ENCODE results near the gene HIPK2.

HIPK2 gene

DNA sequence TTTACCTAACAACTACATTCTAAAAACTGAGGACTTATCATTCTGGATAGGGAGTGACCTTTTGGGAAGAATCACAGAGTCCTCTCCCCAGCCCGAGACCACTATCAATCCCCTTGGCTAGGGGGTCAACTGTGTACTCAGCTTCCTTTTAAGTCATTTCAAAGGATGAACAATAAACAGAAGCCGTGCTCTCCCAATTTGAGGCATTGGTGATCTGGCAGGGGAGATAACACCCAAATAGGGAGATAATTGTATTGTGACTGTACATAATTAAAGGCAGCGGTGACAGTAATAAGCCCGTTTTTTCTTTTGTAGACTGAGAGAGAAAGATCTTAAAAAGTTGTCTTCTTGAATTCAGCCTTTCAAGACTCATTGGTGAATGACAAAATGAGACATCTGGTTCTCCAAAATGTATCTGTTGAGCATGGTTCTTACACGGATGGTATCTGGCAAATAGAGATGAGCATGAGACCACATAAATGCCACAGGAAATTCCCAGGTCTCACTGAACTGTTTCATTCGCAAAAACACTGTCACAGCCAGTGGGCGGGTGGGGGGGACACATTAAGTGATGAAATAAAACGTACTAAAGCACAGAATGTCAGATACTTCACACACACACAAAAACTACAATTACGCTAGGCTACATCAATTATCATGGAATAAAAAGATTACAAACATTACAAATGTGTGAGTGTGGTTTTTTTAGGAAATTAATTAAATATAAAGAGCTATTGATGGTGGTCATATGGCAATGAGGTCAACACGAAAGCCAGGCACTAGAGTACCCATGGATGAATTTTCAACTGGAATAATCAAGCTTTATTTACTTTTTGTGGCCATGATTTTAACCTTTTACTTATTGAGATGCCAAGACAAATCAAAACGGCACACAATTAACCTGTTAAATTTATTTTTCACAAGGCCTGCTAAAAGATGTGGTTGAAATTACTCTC is 108.4 kb downstream of the HIPK2 start:
- no peaks in the 10 kb centered on the region for H3K27me3 ChIP-seq (ENCODE audit: insufficient read depth, low read length, poor library complexity)
- no peaks in the 10 kb centered on the region for H3K4me1 ChIP-seq (ENCODE audit: insufficient read depth, low read length)
- no peak overlapping the region for H3K4me2 ChIP-seq (ENCODE audit: insufficient read depth, low read length)
- no peak for TF ChIP-seq EZH2 (IDR thresholded peaks at IDR 0.05; ENCODE audit: borderline replicate concordance, low read depth, low read length, severe bottlenecking)
- TF ChIP-seq, protein P1, sequence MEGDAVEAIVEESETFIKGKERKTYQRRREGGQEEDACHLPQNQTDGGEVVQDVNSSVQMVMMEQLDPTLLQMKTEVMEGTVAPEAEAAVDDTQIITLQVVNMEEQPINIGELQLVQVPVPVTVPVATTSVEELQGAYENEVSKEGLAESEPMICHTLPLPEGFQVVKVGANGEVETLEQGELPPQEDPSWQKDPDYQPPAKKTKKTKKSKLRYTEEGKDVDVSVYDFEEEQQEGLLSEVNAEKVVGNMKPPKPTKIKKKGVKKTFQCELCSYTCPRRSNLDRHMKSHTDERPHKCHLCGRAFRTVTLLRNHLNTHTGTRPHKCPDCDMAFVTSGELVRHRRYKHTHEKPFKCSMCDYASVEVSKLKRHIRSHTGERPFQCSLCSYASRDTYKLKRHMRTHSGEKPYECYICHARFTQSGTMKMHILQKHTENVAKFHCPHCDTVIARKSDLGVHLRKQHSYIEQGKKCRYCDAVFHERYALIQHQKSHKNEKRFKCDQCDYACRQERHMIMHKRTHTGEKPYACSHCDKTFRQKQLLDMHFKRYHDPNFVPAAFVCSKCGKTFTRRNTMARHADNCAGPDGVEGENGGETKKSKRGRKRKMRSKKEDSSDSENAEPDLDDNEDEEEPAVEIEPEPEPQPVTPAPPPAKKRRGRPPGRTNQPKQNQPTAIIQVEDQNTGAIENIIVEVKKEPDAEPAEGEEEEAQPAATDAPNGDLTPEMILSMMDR (IDR thresholded peaks at IDR 0.05; ENCODE audit: borderline replicate concordance, extremely low read depth, low read length, poor library complexity, severe bottlenecking): no peak
- H4K20me1 ChIP-seq (ENCODE audit: insufficient read depth, low read length): no peaks in the 10 kb centered on the region
- no peaks in the 10 kb centered on the region for H3K79me2 ChIP-seq (ENCODE audit: insufficient read depth, low read length)
- no peaks in the 10 kb centered on the region for H3K36me3 ChIP-seq (ENCODE audit: insufficient read depth, low read length)
- H3K4me3 ChIP-seq (ENCODE audit: low read depth in 1 of 2, low read length in 2 of 2): no peak overlapping the region
- 0 out of 3 replicates have a peak, but pooled peaks have one; percentile 35 for ATAC-seq (ENCODE audit: insufficient read depth, low read depth)
- H3K9me3 ChIP-seq (ENCODE audit: insufficient read depth, low read length, severe bottlenecking): no peaks in the 10 kb centered on the region
- no peak for DNase-seq
- H2AFZ ChIP-seq (ENCODE audit: low read depth, low read length): no peak overlapping the region
- H3K27ac ChIP-seq (ENCODE audit: low read length): no peak overlapping the region
- no peak overlapping the region for H3K9ac ChIP-seq (ENCODE audit: low read depth, low read length)

DNA sequence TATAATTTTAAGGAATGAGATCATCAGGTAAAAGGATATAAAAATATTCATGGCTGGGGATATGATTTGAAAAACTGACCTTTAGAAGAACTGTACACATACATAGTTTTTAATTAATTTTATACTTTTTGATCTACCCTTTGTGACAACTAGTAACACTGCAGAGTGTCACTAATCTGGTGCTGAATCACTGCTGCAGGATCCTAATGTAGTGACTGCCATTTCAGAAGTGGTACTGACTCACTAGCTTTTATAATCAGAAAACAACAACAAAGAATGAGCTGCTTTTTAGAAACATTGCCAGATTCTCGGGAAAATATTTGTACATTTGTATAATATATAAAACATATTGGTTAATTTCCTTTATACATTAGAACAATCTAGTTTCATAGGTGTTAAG is 110.4 kb downstream of the HIPK2 start:
- H3K9ac ChIP-seq (ENCODE audit: low read depth, low read length): no peak overlapping the region
- H3K4me1 ChIP-seq (ENCODE audit: insufficient read depth, low read length): no peaks in the 10 kb centered on the region
- no peaks in the 10 kb centered on the region for H3K36me3 ChIP-seq (ENCODE audit: insufficient read depth, low read length)
- no peak for TF ChIP-seq EZH2 (IDR thresholded peaks at IDR 0.05; ENCODE audit: borderline replicate concordance, low read depth, low read length, severe bottlenecking)
- TF ChIP-seq, protein P1 (IDR thresholded peaks at IDR 0.05; ENCODE audit: borderline replicate concordance, extremely low read depth, low read length, poor library complexity, severe bottlenecking): no peak
- no peak overlapping the region for H3K4me2 ChIP-seq (ENCODE audit: insufficient read depth, low read length)
- no peaks in the 10 kb centered on the region for H3K79me2 ChIP-seq (ENCODE audit: insufficient read depth, low read length)
- H3K27me3 ChIP-seq (ENCODE audit: insufficient read depth, low read length, poor library complexity): no peaks in the 10 kb centered on the region
- no peak overlapping the region for H3K27ac ChIP-seq (ENCODE audit: low read length)
- no peak overlapping the region for H2AFZ ChIP-seq (ENCODE audit: low read depth, low read length)
- no peaks in the 10 kb centered on the region for H4K20me1 ChIP-seq (ENCODE audit: insufficient read depth, low read length)
- H3K4me3 ChIP-seq (ENCODE audit: low read depth in 1 of 2, low read length in 2 of 2): no peak overlapping the region
- no peak for DNase-seq
- no peak for ATAC-seq (ENCODE audit: insufficient read depth, low read depth)
- no peaks in the 10 kb centered on the region for H3K9me3 ChIP-seq (ENCODE audit: insufficient read depth, low read length, severe bottlenecking)

DNA sequence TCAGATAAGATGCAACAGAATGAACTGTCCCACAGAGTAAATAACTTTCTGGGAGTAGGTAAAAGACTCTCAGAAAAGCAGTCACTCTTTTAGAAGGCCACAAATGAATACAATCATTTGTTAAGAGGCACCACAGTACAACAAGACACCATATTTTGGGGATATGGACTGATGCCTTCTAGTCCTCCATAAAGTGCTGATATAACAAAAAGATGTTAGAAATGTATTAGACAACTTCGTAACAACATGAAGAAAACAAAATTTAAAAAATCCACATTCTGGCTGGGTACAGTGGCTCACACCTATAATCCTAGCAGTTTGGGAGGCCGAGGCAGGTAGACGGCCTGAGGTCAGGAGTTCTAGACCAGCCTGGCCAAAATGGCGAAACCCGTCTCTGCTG is 111.3 kb downstream of the HIPK2 start:
- Histone ChIP-seq H3K9ac (ENCODE audit: low read depth, low read length) (no peak overlapping the region), H3K27ac (ENCODE audit: low read length) (no peak overlapping the region), H3K27me3 (ENCODE audit: insufficient read depth, low read length, poor library complexity) (no peaks in the 10 kb centered on the region), H4K20me1 (ENCODE audit: insufficient read depth, low read length) (no peaks in the 10 kb centered on the region), H3K79me2 (ENCODE audit: insufficient read depth, low read length) (no peaks in the 10 kb centered on the region), H3K36me3 (ENCODE audit: insufficient read depth, low read length) (no peaks in the 10 kb centered on the region), H3K4me1 (ENCODE audit: insufficient read depth, low read length) (no peaks in the 10 kb centered on the region), H3K4me2 (ENCODE audit: insufficient read depth, low read length) (no peak overlapping the region), H3K9me3 (ENCODE audit: insufficient read depth, low read length, severe bottlenecking) (no peaks in the 10 kb centered on the region), H3K4me3 (ENCODE audit: low read depth in 1 of 2, low read length in 2 of 2) (no peak overlapping the region), H2AFZ (ENCODE audit: low read depth, low read length) (no peak overlapping the region)
- no peak for TF ChIP-seq EZH2 (IDR thresholded peaks at IDR 0.05; ENCODE audit: borderline replicate concordance, low read depth, low read length, severe bottlenecking)
- TF ChIP-seq, protein P1 (IDR thresholded peaks at IDR 0.05; ENCODE audit: borderline replicate concordance, extremely low read depth, low read length, poor library complexity, severe bottlenecking): no peak
- ATAC-seq (ENCODE audit: insufficient read depth, low read depth) (no peak), DNase-seq (no peak)

All from DND-41 (cell line).